ENCODE data around the gene INMT.

The INMT gene

GRCh38 chr7:30754315-30754877 is 2.5 kb downstream of the INMT start:
- no peak for DNase-seq

GRCh38 chr7:30755384-30756154 is 3.6 kb downstream of the INMT start:
- DNase-seq, result no peak

GRCh38 chr7:30757342-30757692 is 5.4 kb downstream of the INMT start:
- no peak for DNase-seq

- DNase-seq, result no peak
These were observed 8.7 kb downstream of the INMT start for GRCh38 chr7:30760514-30761213.

GRCh38 chr7:30761214-30762156 is 9.6 kb downstream of the INMT start:
- DNase-seq, result no peak

- no peak for DNase-seq
These were observed 12.4 kb downstream of the INMT start for GRCh38 chr7:30764030-30764975.

GRCh38 chr7:30765408-30765807 is 13.5 kb downstream of the INMT start:
- no peak for DNase-seq

GRCh38 chr7:30770845-30771173 is 18.9 kb downstream of the INMT start:
- no peak for DNase-seq

GRCh38 chr7:30771174-30771879 is 19.4 kb downstream of the INMT start, which contains the start of gene MINDY4:
Gene MINDY4 (plus strand): TSS chr7:30771417. CDS start chr7:30771494, 77 bp downstream.
- peak; percentile 86 for DNase-seq

- DNase-seq, result no peak
These were observed 20.0 kb downstream of the INMT start for GRCh38 chr7:30771880-30772425.

GRCh38 chr7:30772984-30773383 is 21.0 kb downstream of the INMT start:
- no peak for DNase-seq

GRCh38 chr7:30775992-30776391 is 24.1 kb downstream of the INMT start:
- no peak for DNase-seq

- DNase-seq, result no peak
These were observed 25.0 kb downstream of the INMT start for GRCh38 chr7:30776971-30777370.

GRCh38 chr7:30778255-30779025 is 26.5 kb downstream of the INMT start:
- DNase-seq, result no peak

GRCh38 chr7:30779574-30779973 is 27.6 kb downstream of the INMT start:
- DNase-seq, result no peak

GRCh38 chr7:30780941-30781340 is 29.0 kb downstream of the INMT start:
- no peak for DNase-seq

- no peak for DNase-seq
These were observed 30.8 kb downstream of the INMT start for GRCh38 chr7:30782690-30783089.

- no peak for DNase-seq
These were observed 33.9 kb downstream of the INMT start for GRCh38 chr7:30785786-30786185.

- no peak for DNase-seq
These were observed 35.6 kb downstream of the INMT start for GRCh38 chr7:30787486-30787885.

Data from activated CD8-positive, alpha-beta memory T cell treated with anti-CD3 and anti-CD28 coated beads for 24 hours (primary cell).